ENCODE measurements around the gene TMEM205. TPM values are rescaled to one million over a fixed set of nuclear protein-coding genes. Genes with fewer than 3 reads are reported as not detected.

The TMEM205 gene
- total and polyA plus RNA-seq, 2 of the 13 experiments (the other 11 are each of a cell fraction or from before 2014, with no cell fraction given), result 45.5 to 98.7 TPM

DNA sequence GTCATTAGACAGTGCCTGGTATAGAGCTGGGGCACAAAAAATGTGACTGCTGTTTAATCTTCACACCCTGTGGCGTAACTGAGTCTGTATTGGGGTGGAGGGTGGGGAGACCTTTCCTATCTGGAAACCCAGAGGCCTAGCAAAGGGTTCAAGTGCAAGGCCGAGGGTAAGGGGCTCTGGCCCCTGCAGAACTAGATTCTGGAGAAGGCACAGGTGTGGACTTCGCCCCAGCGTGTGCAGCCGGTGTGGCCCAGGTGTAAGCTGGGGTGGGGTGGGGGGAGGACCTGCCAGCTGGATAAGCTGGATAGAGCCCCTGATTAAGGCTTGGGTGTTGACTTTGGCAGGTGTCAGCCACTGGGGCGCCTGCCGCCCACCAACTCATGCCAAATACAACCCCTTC, 7.9 kb downstream of the TMEM205 start (continued):
- TF ChIP-seq PHF21A (CRISPR knock-in tag; IDR thresholded peaks at IDR 0.05), result no peak

GRCh38 chr19:11337080-11337479, 9.0 kb downstream of the TMEM205 start:
- Histone ChIP-seq H3K9ac (ENCODE audit: insufficient read depth, low read depth, low read length) (no peak overlapping the region), H3K9me3 (ENCODE audit: low read length) (no peaks in the 10 kb centered on the region), H3K36me3 (replicated peaks in 1 of 2; ENCODE audit: control insufficient read depth in 1 of 2, insufficient read depth in 2 of 2, low read length in 2 of 2) (peaks cover 0 to 2% of the 10 kb centered on the region in 2 experiments; a peak in 1 of 5 replicates), H3K4me1 (ENCODE audit: insufficient read depth, low read length) (peaks cover 22% of the 10 kb centered on the region), H3K4me2 (ENCODE audit: low read depth, low read length) (no peak overlapping the region), H3K27me3 (ENCODE audit: control insufficient read depth in 1 of 2, insufficient read depth in 2 of 2, low read length in 2 of 2) (no peaks in the 10 kb centered on the region), H4K20me1 (ENCODE audit: insufficient read depth, low read length) (no peaks in the 10 kb centered on the region), H3K27ac (ENCODE audit: extremely low read length, insufficient read depth, low read length) (no peak overlapping the region), H2AFZ (ENCODE audit: low read length) (no peak overlapping the region), H3K4me3 (replicated peaks in 1 of 3; ENCODE audit: insufficient read depth in 1 of 3, low read depth in 2 of 3, low read length in 3 of 3) (no peak overlapping the region), H3K79me2 (ENCODE audit: insufficient read depth, low read length) (no peaks in the 10 kb centered on the region)
- ATAC-seq (no peak), FAIRE-seq (no peak), DNase-seq (ENCODE audit: low spot score) (no peak)
- 98% methylated on average over 12 of the region's 14 CpGs for WGBS (ENCODE audit: low lambda C conversion rate)
- no TSS peak for BruUV-seq (replicated peaks)
- intact Hi-C loops (cut with micrococcal nuclease; ENCODE audit: unreplicated experiment) (no loop called here), in situ Hi-C loops (cut with HindIII; ENCODE audit: extremely low pct_ligation_motif_present, low pct_unique_long_range_greater_than_20kb) (no loop called here)
- ChIA-PET POLR2A (interaction anchor here (1.3 kb wide), 1 partner anchor 9 kb away, joined by 4 read pairs; the partner anchor contains the start of genes CCDC159 and TMEM205), CTCF (ENCODE audit: low intra/inter-chr PET ratio, low total read pairs) (no interaction called here)
- TF ChIP-seq GPN1 (CRISPR knock-in tag; IDR thresholded peaks at IDR 0.05; ENCODE audit: borderline replicate concordance) (no peak), SNAPC2 (CRISPR knock-in tag; IDR thresholded peaks at IDR 0.05) (no peak), ZC3H4 (CRISPR knock-in tag; IDR thresholded peaks at IDR 0.05; ENCODE audit: borderline replicate concordance) (no peak), ZNF382 (CRISPR knock-in tag; IDR thresholded peaks at IDR 0.05; ENCODE audit: borderline replicate concordance) (no peak), ZFYVE20 (CRISPR knock-in tag; IDR thresholded peaks at IDR 0.05; ENCODE audit: borderline replicate concordance, low read depth) (no peak), FOXJ3 (CRISPR knock-in tag; IDR thresholded peaks at IDR 0.05; ENCODE audit: borderline replicate concordance) (no peak), KAT2B (IDR thresholded peaks at IDR 0.05; ENCODE audit: borderline replicate concordance, low read depth, low read length) (no peak), ATF7-NPFF (CRISPR knock-in tag; IDR thresholded peaks at IDR 0.05; ENCODE audit: low read depth) (no peak)
- TF ChIP-seq, protein P1, sequence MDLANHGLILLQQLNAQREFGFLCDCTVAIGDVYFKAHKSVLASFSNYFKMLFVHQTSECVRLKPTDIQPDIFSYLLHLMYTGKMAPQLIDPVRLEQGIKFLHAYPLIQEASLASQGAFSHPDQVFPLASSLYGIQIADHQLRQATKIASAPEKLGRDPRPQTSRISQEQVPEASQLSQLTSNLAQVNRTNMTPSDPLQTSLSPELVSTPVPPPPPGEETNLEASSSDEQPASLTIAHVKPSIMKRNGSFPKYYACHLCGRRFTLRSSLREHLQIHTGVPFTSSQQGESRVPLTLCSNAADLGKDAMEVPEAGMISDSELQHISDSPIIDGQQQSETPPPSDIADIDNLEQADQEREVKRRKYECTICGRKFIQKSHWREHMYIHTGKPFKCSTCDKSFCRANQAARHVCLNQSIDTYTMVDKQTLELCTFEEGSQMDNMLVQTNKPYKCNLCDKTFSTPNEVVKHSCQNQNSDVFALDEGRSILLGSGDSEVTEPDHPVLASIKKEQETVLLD (CRISPR knock-in tag; IDR thresholded peaks at IDR 0.05; ENCODE audit: low read depth), result no peak
- TF ChIP-seq, protein P2, sequence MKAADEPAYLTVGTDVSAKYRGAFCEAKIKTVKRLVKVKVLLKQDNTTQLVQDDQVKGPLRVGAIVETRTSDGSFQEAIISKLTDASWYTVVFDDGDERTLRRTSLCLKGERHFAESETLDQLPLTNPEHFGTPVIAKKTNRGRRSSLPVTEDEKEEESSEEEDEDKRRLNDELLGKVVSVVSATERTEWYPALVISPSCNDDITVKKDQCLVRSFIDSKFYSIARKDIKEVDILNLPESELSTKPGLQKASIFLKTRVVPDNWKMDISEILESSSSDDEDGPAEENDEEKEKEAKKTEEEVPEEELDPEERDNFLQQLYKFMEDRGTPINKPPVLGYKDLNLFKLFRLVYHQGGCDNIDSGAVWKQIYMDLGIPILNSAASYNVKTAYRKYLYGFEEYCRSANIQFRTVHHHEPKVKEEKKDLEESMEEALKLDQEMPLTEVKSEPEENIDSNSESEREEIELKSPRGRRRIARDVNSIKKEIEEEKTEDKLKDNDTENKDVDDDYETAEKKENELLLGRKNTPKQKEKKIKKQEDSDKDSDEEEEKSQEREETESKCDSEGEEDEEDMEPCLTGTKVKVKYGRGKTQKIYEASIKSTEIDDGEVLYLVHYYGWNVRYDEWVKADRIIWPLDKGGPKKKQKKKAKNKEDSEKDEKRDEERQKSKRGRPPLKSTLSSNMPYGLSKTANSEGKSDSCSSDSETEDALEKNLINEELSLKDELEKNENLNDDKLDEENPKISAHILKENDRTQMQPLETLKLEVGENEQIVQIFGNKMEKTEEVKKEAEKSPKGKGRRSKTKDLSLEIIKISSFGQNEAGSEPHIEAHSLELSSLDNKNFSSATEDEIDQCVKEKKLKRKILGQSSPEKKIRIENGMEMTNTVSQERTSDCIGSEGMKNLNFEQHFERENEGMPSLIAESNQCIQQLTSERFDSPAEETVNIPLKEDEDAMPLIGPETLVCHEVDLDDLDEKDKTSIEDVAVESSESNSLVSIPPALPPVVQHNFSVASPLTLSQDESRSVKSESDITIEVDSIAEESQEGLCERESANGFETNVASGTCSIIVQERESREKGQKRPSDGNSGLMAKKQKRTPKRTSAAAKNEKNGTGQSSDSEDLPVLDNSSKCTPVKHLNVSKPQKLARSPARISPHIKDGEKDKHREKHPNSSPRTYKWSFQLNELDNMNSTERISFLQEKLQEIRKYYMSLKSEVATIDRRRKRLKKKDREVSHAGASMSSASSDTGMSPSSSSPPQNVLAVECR (CRISPR knock-in tag; IDR thresholded peaks at IDR 0.05; ENCODE audit: borderline replicate concordance), result no peak
- TF ChIP-seq, protein P3, sequence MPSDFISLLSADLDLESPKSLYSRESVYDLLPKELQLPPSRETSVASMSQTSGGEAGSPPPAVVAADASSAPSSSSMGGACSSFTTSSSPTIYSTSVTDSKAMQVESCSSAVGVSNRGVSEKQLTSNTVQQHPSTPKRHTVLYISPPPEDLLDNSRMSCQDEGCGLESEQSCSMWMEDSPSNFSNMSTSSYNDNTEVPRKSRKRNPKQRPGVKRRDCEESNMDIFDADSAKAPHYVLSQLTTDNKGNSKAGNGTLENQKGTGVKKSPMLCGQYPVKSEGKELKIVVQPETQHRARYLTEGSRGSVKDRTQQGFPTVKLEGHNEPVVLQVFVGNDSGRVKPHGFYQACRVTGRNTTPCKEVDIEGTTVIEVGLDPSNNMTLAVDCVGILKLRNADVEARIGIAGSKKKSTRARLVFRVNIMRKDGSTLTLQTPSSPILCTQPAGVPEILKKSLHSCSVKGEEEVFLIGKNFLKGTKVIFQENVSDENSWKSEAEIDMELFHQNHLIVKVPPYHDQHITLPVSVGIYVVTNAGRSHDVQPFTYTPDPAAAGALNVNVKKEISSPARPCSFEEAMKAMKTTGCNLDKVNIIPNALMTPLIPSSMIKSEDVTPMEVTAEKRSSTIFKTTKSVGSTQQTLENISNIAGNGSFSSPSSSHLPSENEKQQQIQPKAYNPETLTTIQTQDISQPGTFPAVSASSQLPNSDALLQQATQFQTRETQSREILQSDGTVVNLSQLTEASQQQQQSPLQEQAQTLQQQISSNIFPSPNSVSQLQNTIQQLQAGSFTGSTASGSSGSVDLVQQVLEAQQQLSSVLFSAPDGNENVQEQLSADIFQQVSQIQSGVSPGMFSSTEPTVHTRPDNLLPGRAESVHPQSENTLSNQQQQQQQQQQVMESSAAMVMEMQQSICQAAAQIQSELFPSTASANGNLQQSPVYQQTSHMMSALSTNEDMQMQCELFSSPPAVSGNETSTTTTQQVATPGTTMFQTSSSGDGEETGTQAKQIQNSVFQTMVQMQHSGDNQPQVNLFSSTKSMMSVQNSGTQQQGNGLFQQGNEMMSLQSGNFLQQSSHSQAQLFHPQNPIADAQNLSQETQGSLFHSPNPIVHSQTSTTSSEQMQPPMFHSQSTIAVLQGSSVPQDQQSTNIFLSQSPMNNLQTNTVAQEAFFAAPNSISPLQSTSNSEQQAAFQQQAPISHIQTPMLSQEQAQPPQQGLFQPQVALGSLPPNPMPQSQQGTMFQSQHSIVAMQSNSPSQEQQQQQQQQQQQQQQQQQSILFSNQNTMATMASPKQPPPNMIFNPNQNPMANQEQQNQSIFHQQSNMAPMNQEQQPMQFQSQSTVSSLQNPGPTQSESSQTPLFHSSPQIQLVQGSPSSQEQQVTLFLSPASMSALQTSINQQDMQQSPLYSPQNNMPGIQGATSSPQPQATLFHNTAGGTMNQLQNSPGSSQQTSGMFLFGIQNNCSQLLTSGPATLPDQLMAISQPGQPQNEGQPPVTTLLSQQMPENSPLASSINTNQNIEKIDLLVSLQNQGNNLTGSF (CRISPR knock-in tag; IDR thresholded peaks at IDR 0.05), result no peak
